ENCODE measurements around the gene C2CD3.

C2CD3 gene

DNA sequence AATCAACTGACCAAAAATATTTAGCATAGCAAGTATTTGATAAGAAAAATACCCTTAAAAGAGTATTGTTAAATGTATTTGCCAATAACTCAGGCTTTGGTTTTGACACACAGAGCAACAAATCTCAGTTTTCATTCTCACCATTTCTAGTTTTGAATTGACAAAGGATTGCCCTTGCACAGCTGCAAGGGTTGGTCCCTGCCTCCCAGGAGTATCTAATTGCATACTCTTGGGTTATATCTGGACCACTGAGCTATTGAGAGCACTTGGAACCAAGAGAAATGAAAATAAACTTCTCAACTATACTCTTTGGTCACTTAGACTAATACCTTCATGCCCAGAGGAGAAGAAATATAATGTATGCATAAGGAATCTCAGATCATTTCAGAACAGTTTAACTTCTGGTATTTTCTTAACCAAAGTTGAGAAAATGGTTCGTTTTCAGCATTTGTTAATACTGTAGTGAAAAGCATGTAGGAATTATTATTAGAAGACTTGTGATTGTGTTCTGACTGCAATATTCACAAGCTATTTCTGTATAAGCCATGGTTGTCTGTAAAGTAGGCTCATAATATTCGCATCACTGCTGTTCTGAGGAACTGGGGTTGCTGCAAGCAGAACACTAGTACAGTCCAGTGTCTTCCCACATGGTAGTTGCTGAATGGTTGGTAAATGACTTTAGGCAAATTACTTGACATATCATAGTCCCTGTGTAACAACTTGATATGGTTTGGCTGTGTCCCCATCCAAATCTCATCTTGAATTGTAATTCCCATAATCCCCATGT is 7.9 kb downstream of the C2CD3 start:
- Histone ChIP-seq H3K27me3 (ENCODE audit: control insufficient read depth in 1 of 2, insufficient read depth in 2 of 2, low read length in 2 of 2) (no peaks in the 10 kb centered on the region), H3K4me3 (ENCODE audit: low read length in 2 of 2) (no peak overlapping the region), H3K4me1 (ENCODE audit: control insufficient read depth, insufficient read depth, low read length) (no peaks in the 10 kb centered on the region), H3K36me3 (ENCODE audit: control insufficient read depth in 2 of 2, insufficient read depth in 2 of 2, low read length in 2 of 2) (peaks cover 8 to 16% of the 10 kb centered on the region in 2 donors), H3K27ac (ENCODE audit: low read length) (no peak overlapping the region), H3K9ac (ENCODE audit: low read length in 2 of 2) (no peak overlapping the region), H3K9me3 (ENCODE audit: control insufficient read depth in 2 of 2, low read length in 2 of 2) (no peaks in the 10 kb centered on the region)

DNA sequence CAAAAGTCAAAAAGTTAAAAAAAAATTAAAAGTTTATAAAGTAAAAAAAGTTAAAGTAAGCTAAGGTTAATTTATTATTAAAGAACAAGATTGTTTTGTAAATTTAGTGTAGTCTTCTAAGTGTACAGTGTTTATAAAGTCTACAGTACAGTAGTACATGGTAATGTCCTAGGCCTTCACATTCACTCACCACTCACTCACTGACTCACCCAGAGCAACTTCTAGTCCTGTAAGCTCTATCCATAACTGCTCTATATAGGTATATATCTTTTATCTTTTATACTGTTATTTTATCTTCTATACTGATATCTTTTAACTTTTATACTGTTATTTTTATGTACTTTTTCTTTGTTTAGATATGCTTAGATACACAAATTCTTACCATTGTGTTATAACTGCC is 11.2 kb downstream of the C2CD3 start:
- peaks cover 8 to 12% of the 10 kb centered on the region in 2 donors for H3K36me3 ChIP-seq (ENCODE audit: control insufficient read depth in 2 of 2, insufficient read depth in 2 of 2, low read length in 2 of 2)

DNA sequence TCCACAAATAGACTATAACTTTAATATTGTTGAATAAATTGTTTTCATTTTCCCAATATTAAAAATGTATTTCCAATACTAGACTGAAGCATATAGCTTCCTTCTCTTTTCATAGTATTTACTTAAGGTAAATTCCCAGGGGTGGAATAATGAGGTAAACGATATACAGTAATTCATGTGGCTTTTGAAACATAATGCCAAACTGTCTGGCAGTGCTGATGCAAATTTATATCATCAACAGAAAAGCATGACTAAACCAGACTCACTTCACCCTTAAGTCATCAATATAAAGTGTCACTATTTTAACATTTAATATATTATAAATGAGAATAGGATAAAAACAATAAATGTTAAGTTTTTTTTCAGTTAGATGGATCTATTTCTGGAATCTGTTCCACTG is 13.6 kb downstream of the C2CD3 start:
- H3K9ac ChIP-seq (ENCODE audit: low read length in 2 of 2) = no peak overlapping the region
- H3K4me3 ChIP-seq (ENCODE audit: low read length in 2 of 2) = no peak overlapping the region
- no peaks in the 10 kb centered on the region for H3K27me3 ChIP-seq (ENCODE audit: control insufficient read depth in 1 of 2, insufficient read depth in 2 of 2, low read length in 2 of 2)
- H3K36me3 ChIP-seq (ENCODE audit: control insufficient read depth in 2 of 2, insufficient read depth in 2 of 2, low read length in 2 of 2) = peaks cover 3 to 4% of the 10 kb centered on the region in 2 donors
- no peaks in the 10 kb centered on the region for H3K9me3 ChIP-seq (ENCODE audit: control insufficient read depth in 2 of 2, low read length in 2 of 2)
- H3K27ac ChIP-seq (ENCODE audit: low read length) = no peak overlapping the region
- no peaks in the 10 kb centered on the region for H3K4me1 ChIP-seq (ENCODE audit: control insufficient read depth, insufficient read depth, low read length)

More for the DNA sequence above, 11.2 kb downstream of the C2CD3 start:
- Histone ChIP-seq H3K9ac (ENCODE audit: low read length in 2 of 2) (no peak overlapping the region), H3K27ac (ENCODE audit: low read length) (no peak overlapping the region), H3K9me3 (ENCODE audit: control insufficient read depth in 2 of 2, low read length in 2 of 2) (no peaks in the 10 kb centered on the region), H3K4me3 (ENCODE audit: low read length in 2 of 2) (no peak overlapping the region), H3K4me1 (ENCODE audit: control insufficient read depth, insufficient read depth, low read length) (no peaks in the 10 kb centered on the region), H3K27me3 (ENCODE audit: control insufficient read depth in 1 of 2, insufficient read depth in 2 of 2, low read length in 2 of 2) (no peaks in the 10 kb centered on the region)

DNA sequence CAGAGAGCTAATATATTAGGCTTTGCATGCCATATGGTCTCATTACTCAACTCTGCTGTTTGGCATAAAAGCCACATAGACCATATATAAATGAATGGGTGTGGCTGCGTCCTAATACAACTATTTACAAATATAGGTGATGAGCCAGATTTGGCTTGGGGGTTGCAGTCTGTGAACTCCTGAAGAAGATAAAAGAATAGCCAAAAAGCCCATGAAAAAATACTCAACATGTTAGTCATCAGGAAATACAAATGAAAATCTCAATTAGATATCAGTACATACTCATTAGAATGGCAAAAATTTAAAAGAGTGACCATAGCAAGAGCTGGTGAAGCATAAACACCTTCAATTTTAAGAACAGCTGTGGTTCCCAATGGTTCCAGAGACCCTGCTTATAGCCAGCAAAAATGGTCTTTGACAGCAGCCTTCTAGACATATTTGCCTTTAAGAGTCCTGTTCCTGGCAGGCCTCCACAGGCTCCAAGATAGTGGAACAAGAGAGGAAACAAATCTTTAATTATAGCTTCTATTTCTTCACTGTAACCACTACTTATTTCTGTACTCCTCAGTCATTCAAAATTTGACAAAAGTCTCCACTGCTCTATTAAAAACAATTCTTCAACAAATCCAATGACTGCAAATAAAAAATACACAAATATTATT is 16.1 kb downstream of the C2CD3 start:
- Histone ChIP-seq H3K4me1 (ENCODE audit: control insufficient read depth, insufficient read depth, low read length) (no peaks in the 10 kb centered on the region), H3K9ac (ENCODE audit: low read length in 2 of 2) (no peak overlapping the region), H3K36me3 (ENCODE audit: control insufficient read depth in 2 of 2, insufficient read depth in 2 of 2, low read length in 2 of 2) (peaks cover 0 to 3% of the 10 kb centered on the region in 2 donors)

DNA sequence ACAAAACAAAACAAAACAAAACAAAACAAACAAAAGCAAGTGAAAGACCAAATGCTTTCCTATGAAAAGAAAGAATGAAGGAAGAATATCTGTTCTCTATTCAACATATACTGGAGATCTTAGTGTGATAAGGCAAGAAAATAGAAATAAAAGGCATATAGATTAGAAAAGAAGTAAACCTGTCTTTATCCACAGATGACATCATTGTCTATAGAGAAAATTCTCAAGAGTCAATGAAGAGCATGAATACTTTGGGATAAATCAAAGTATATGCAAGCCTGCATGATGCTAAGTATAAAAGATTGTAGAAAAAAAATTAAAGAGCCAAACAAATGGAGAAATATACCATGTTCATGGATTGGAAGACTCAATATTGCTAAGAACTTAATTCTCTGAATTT is 17.6 kb downstream of the C2CD3 start:
- no peaks in the 10 kb centered on the region for H3K4me1 ChIP-seq (ENCODE audit: control insufficient read depth, insufficient read depth, low read length)
- H3K9ac ChIP-seq (ENCODE audit: low read length in 2 of 2) = no peak overlapping the region
- H3K36me3 ChIP-seq (ENCODE audit: control insufficient read depth in 2 of 2, insufficient read depth in 2 of 2, low read length in 2 of 2) = no peaks in the 10 kb centered on the region
- no peaks in the 10 kb centered on the region for H3K27me3 ChIP-seq (ENCODE audit: control insufficient read depth in 1 of 2, insufficient read depth in 2 of 2, low read length in 2 of 2)
- no peaks in the 10 kb centered on the region for H3K9me3 ChIP-seq (ENCODE audit: control insufficient read depth in 2 of 2, low read length in 2 of 2)
- H3K27ac ChIP-seq (ENCODE audit: low read length) = no peak overlapping the region
- H3K4me3 ChIP-seq (ENCODE audit: low read length in 2 of 2) = no peak overlapping the region

More for the DNA sequence above, 16.1 kb downstream of the C2CD3 start:
- Histone ChIP-seq H3K27ac (ENCODE audit: low read length) (no peak overlapping the region), H3K9me3 (ENCODE audit: control insufficient read depth in 2 of 2, low read length in 2 of 2) (no peaks in the 10 kb centered on the region), H3K27me3 (ENCODE audit: control insufficient read depth in 1 of 2, insufficient read depth in 2 of 2, low read length in 2 of 2) (no peaks in the 10 kb centered on the region), H3K4me3 (ENCODE audit: low read length in 2 of 2) (no peak overlapping the region)

DNA sequence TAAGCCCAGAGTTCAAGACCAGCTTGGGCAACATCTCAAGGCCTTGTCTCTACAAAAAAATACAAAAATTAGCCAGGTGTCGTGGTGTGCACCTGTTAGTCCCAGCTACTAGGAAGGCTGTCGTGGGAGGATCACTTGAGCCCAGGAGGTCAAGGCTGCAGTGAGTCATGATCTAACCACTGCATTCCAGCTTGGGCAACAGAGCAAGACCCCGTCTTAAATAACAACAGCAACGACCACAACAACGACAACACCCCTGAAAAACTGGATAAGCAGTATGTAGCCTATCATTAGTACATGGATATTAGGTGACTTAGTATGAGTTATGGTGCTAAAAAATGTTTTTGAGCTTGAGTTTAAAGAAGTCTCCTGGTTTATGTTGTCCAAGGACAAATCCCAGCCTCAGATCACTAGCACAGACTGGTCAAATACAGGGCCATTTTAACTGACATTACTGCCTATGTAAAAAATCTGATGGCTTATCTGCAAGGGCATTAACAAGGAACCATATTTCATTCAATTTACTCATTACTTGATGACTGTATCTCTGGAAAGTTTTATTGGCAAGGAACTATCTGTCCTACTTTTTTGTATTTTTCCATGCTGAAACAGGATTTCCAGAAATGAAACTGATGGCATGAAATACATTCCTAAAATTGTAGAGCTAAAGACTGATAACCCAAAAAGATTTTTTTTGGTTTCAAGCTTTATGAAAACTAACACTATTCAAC is 23.4 kb downstream of the C2CD3 start:
- no peaks in the 10 kb centered on the region for H3K27me3 ChIP-seq (ENCODE audit: control insufficient read depth in 1 of 2, insufficient read depth in 2 of 2, low read length in 2 of 2)
- no peak overlapping the region for H3K4me3 ChIP-seq (ENCODE audit: low read length in 2 of 2)
- H3K9ac ChIP-seq (ENCODE audit: low read length in 2 of 2) = no peak overlapping the region
- no peaks in the 10 kb centered on the region for H3K9me3 ChIP-seq (ENCODE audit: control insufficient read depth in 2 of 2, low read length in 2 of 2)
- no peaks in the 10 kb centered on the region for H3K36me3 ChIP-seq (ENCODE audit: control insufficient read depth in 2 of 2, insufficient read depth in 2 of 2, low read length in 2 of 2)
- no peaks in the 10 kb centered on the region for H3K4me1 ChIP-seq (ENCODE audit: control insufficient read depth, insufficient read depth, low read length)
- no peak overlapping the region for H3K27ac ChIP-seq (ENCODE audit: low read length)

DNA sequence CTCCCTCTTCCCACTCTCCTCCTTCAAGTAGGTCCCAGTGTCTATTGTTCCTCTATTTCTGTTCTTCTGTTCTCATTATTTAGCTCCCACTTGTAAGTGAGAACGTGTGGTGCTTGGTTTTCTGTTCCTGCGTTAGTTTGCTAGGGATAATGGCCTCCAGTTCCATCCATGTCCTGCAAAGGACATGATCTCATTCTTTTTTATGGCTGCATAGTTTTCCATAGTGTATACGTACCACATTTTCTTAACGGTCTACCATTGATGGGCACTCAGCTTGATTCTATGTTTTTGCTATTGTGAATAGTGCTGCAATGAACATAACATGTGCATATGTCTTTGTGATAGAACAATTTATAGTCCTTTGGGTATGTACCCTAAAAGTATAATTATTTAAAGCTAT is 26.2 kb downstream of the C2CD3 start:
- Histone ChIP-seq H3K27ac (ENCODE audit: low read length) (no peak overlapping the region), H3K4me1 (ENCODE audit: control insufficient read depth, insufficient read depth, low read length) (no peaks in the 10 kb centered on the region), H3K9ac (ENCODE audit: low read length in 2 of 2) (no peak overlapping the region), H3K9me3 (ENCODE audit: control insufficient read depth in 2 of 2, low read length in 2 of 2) (no peaks in the 10 kb centered on the region), H3K27me3 (ENCODE audit: control insufficient read depth in 1 of 2, insufficient read depth in 2 of 2, low read length in 2 of 2) (no peaks in the 10 kb centered on the region), H3K4me3 (ENCODE audit: low read length in 2 of 2) (no peak overlapping the region), H3K36me3 (ENCODE audit: control insufficient read depth in 2 of 2, insufficient read depth in 2 of 2, low read length in 2 of 2) (no peaks in the 10 kb centered on the region)

DNA sequence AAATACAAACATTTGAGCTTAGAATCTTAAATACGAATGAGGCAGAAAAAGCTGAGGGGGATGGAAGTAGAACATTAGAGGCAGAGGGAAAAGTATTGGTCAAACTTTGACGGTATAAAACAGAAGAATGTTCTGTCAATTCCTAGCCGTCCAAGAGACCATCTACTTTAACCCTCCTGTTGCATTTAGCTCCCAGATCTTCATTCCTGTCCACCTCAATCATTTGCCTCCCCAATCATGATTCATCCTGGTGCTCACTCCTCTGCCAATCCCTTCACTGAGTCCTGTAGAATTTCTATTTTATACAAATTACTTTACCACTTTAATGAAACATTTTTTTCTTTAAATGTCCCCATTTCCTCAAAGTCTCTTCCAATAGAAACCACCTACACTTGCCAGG is 28.2 kb downstream of the C2CD3 start:
- no peak overlapping the region for H3K4me3 ChIP-seq (ENCODE audit: low read length in 2 of 2)
- H3K9me3 ChIP-seq (ENCODE audit: control insufficient read depth in 2 of 2, low read length in 2 of 2) = no peaks in the 10 kb centered on the region
- H3K27me3 ChIP-seq (ENCODE audit: control insufficient read depth in 1 of 2, insufficient read depth in 2 of 2, low read length in 2 of 2) = no peaks in the 10 kb centered on the region
- no peak overlapping the region for H3K27ac ChIP-seq (ENCODE audit: low read length)
- no peak overlapping the region for H3K9ac ChIP-seq (ENCODE audit: low read length in 2 of 2)
- H3K4me1 ChIP-seq (ENCODE audit: control insufficient read depth, insufficient read depth, low read length) = no peaks in the 10 kb centered on the region
- no peaks in the 10 kb centered on the region for H3K36me3 ChIP-seq (ENCODE audit: control insufficient read depth in 2 of 2, insufficient read depth in 2 of 2, low read length in 2 of 2)

DNA sequence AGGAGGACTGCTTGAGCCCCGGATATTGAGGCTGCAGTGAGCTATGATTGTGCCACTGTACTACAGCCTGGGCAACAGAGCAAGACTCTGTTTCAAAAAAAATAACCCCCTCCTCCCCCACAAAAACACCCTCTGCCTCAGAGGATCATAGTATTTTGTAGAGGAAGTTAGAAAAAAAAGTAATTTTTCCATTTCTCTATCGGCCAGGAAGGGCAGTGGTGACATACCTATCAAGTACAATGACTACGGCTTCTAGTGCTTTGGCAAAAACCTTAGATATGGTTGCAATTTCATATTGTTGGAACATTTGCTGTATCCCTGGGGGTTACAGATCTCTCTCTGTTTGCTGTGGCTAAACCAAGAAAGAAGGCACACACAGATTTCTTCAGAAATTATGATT is 28.9 kb downstream of the C2CD3 start:
- Histone ChIP-seq H3K9me3 (ENCODE audit: control insufficient read depth in 2 of 2, low read length in 2 of 2) (no peaks in the 10 kb centered on the region), H3K4me3 (ENCODE audit: low read length in 2 of 2) (no peak overlapping the region), H3K36me3 (ENCODE audit: control insufficient read depth in 2 of 2, insufficient read depth in 2 of 2, low read length in 2 of 2) (no peaks in the 10 kb centered on the region), H3K9ac (ENCODE audit: low read length in 2 of 2) (no peak overlapping the region), H3K27ac (ENCODE audit: low read length) (no peak overlapping the region), H3K27me3 (ENCODE audit: control insufficient read depth in 1 of 2, insufficient read depth in 2 of 2, low read length in 2 of 2) (no peaks in the 10 kb centered on the region), H3K4me1 (ENCODE audit: control insufficient read depth, insufficient read depth, low read length) (no peaks in the 10 kb centered on the region)

DNA sequence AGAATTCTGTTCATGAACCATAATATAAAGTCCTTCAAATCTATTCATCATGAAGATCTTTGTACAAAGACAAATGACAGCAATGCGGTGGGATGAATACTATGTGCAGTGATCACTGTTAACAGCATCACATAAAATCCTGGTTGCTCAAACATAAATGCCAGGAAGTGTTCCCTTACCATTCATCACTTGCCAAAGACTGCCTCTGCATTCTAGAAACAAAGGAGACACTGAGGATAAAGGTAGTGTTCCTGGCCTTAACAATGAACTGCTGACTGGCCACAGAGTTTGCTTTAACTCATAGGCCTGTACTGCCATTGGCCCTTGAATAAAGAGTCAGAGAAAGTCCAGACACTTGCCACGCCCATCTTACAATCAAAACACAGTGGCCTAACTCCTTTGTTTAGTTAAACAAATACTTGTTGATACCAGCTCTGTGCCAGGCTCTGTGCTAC is 29.5 kb downstream of the C2CD3 start:
- H3K9ac ChIP-seq (ENCODE audit: low read length in 2 of 2) = no peak overlapping the region
- H3K9me3 ChIP-seq (ENCODE audit: control insufficient read depth in 2 of 2, low read length in 2 of 2) = no peaks in the 10 kb centered on the region
- H3K4me3 ChIP-seq (ENCODE audit: low read length in 2 of 2) = no peak overlapping the region
- no peaks in the 10 kb centered on the region for H3K27me3 ChIP-seq (ENCODE audit: control insufficient read depth in 1 of 2, insufficient read depth in 2 of 2, low read length in 2 of 2)
- H3K36me3 ChIP-seq (ENCODE audit: control insufficient read depth in 2 of 2, insufficient read depth in 2 of 2, low read length in 2 of 2) = peaks cover 0 to 3% of the 10 kb centered on the region in 2 donors
- no peak overlapping the region for H3K27ac ChIP-seq (ENCODE audit: low read length)
- H3K4me1 ChIP-seq (ENCODE audit: control insufficient read depth, insufficient read depth, low read length) = no peaks in the 10 kb centered on the region

Measured in stomach smooth muscle (tissue), 2 donors.